Measurements from ENCODE around the gene TIMM29.
A peak's percentile ranks its signal among the peaks of the same experiment; 100 is the strongest.

DNA sequence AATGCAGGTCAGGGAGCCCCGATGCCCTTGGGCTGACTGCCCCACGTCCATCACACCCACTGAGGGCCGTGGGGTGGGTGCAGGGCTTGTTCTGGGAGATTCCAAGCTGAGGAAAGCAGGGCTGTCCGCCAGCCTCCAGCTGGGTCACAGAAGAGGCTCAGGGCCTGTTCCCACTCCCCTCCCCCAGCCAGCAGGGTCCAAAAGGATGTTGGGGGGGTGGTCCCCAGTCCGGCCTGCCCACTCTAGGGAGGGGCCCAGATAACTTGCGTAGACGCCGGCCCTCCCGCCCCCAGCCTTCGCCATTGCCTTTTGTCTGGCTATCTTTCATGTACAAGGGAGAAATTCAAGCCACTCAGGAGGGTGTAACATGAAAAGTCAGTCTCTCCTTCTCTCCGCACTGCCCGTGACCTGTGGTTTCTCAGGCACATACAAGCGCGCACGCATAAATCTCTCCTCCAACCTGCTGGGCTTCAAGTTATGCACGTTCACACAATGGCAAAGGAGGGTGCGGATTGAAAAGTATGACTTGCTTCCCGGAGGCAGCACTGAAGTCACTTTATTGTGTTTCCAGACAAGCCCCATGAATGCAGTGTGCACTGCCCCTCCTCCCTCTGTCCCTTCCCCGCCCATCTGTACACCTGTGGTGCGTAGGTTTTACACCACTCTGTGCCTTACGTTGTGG is 37.1 kb upstream of the TIMM29 start:
- TF ChIP-seq POLR2A (IDR thresholded peaks at IDR 0.05), result peak; percentile 56
- TF ChIP-seq CTCF (IDR thresholded peaks at IDR 0.05), result no peak
- TF ChIP-seq POLR2AphosphoS5 (IDR thresholded peaks at IDR 0.05), result peak; percentile 83

All from prostate gland (tissue), 2 donors.